IMR-90 (cell line): ENCODE results near the gene ARMC9. TPM values are rescaled to one million over a fixed set of nuclear protein-coding genes. Genes with fewer than 3 reads are reported as not detected.

Source experiments
- ATAC-seq: fragments of 200-7000 bp; cut with Tn5 transposase; 2 replicates; pipeline ENCODE4 v1.9.1; 2020; ENCODE audit warnings: low read depth, mild to moderate bottlenecking, moderate library complexity
- BruUV-seq: library from RNA; stranded (reverse); fragments of 400-500 nt; replicated peaks from 2 replicates; lab custom pipeline; 2021; lab: Mats Ljungman, UMichigan
- CTCF ChIA-PET: fragments of 300-600 bp; formaldehyde crosslinking; extraction: SDS; loops from one replicate; lab custom pipeline; 2021; ENCODE audit warnings: antibody characterized with exemption; lab: Yijun Ruan, JAX
- POLR2A ChIA-PET: fragments of 300-600 bp; sonication (Branson Sonifier 250); formaldehyde crosslinking; loops from one replicate; lab custom pipeline; 2022; ENCODE audit warnings: antibody characterized with exemption; ENCODE audit not compliant: unreplicated experiment; lab: Charles Lee
- DNase-seq: peaks from one replicate; pipeline ENCODE4 v3.0.0; 2013
- H2AFZ ChIP-seq: replicated peaks from 2 replicates; pipeline ENCODE3; 2013; ENCODE audit warnings: low read length, mild to moderate bottlenecking; ENCODE audit not compliant: poor library complexity
- H2AK5ac ChIP-seq: 2 replicates; pipeline ENCODE4 v1.6.1; 2013; ENCODE audit warnings: low read depth, low read length, inconsistent platforms
- H2AK9ac ChIP-seq: replicated peaks from 2 replicates; pipeline ENCODE3; 2013; ENCODE audit warnings: mild to moderate bottlenecking, low read depth, low read length, moderate library complexity; ENCODE audit not compliant: poor library complexity
- H2BK120ac ChIP-seq: 2 replicates; pipeline ENCODE4 v1.6.1; 2013; ENCODE audit warnings: low read depth, low read length, inconsistent platforms
- H2BK15ac ChIP-seq: 3 replicates; pipeline ENCODE4 v1.6.1; 2013; ENCODE audit warnings: low read depth, low read length, inconsistent platforms
- H2BK20ac ChIP-seq: 2 replicates; pipeline ENCODE4 v1.6.1; 2013; ENCODE audit warnings: low read depth, mild to moderate bottlenecking, inconsistent platforms, low read length, moderate library complexity
- H2BK5ac ChIP-seq: 2 replicates; pipeline ENCODE4 v1.6.1; 2013; ENCODE audit warnings: mild to moderate bottlenecking, low read depth, low read length, inconsistent platforms; ENCODE audit not compliant: poor library complexity, severe bottlenecking
- H3K14ac ChIP-seq: replicated peaks from 2 replicates; pipeline ENCODE4 v1.6.1; 2013; ENCODE audit warnings: low read depth, low read length, inconsistent platforms
- H3K18ac ChIP-seq: 2 replicates; pipeline ENCODE4 v1.6.1; 2013; ENCODE audit warnings: low read depth, low read length, control low read depth
- H3K23ac ChIP-seq: 2 replicates; pipeline ENCODE4 v1.6.1; 2013; ENCODE audit warnings: low read depth, low read length, inconsistent platforms
- H3K27ac ChIP-seq: 2 replicates; pipeline ENCODE4 v1.5.1; 2013; ENCODE audit warnings: mild to moderate bottlenecking, control low read depth, low read length; ENCODE audit not compliant: insufficient read depth
- H3K27me3 ChIP-seq: 2 replicates; pipeline ENCODE4 v1.6.1; 2013; ENCODE audit warnings: low read length; ENCODE audit not compliant: control insufficient read depth, insufficient read depth
- H3K36me3 ChIP-seq: 2 replicates; pipeline ENCODE4 v1.6.1; 2013; ENCODE audit warnings: low read length, mixed read lengths; ENCODE audit not compliant: control insufficient read depth, insufficient read depth
- H3K4ac ChIP-seq: 2 replicates; pipeline ENCODE4 v1.6.1; 2013; ENCODE audit warnings: low read depth, low read length, inconsistent platforms
- H3K4me1 ChIP-seq: 2 replicates; pipeline ENCODE4 v1.6.1; 2013; ENCODE audit warnings: low read length, mixed read lengths; ENCODE audit not compliant: control insufficient read depth, insufficient read depth
- H3K4me2 ChIP-seq: 2 replicates; pipeline ENCODE4 v1.6.1; 2013; ENCODE audit warnings: low read depth, mild to moderate bottlenecking, control low read depth, low read length, moderate library complexity
- H3K4me3 ChIP-seq: 2 replicates; pipeline ENCODE4 v1.5.1; 2013; ENCODE audit warnings: low read depth, mild to moderate bottlenecking, control low read depth, low read length, moderate library complexity; ENCODE audit not compliant: insufficient read depth
- H3K56ac ChIP-seq: 2 replicates; pipeline ENCODE4 v1.6.1; 2013; ENCODE audit warnings: low read length, inconsistent platforms; ENCODE audit not compliant: insufficient read depth; ENCODE audit errors: extremely low read depth
- H3K79me1 ChIP-seq, 2 experiments: 2 replicates each; pipeline ENCODE4 v1.6.1; 2013; ENCODE audit warnings: low read length in 2 of 2, inconsistent platforms in 1 of 2, low read depth in 1 of 2
- H3K9ac ChIP-seq: 2 replicates; pipeline ENCODE4 v1.6.1; 2013; ENCODE audit warnings: low read depth, low read length, control low read depth
- H3K9me1 ChIP-seq: 2 replicates; pipeline ENCODE4 v1.6.1; 2013; ENCODE audit warnings: low read length, inconsistent platforms; ENCODE audit not compliant: insufficient read depth
- H3K9me3 ChIP-seq: 2 replicates; pipeline ENCODE4 v1.6.1; 2013; ENCODE audit warnings: low read length; ENCODE audit not compliant: control insufficient read depth, insufficient read depth
- H4K20me1 ChIP-seq: 2 replicates; pipeline ENCODE4 v1.6.1; 2013; ENCODE audit warnings: low read length, inconsistent platforms; ENCODE audit not compliant: insufficient read depth
- H4K5ac ChIP-seq: 2 replicates; pipeline ENCODE4 v1.6.1; 2013; ENCODE audit warnings: mild to moderate bottlenecking, low read depth, low read length, control low read depth
- H4K8ac ChIP-seq, 2 experiments: 2 replicates each; pipeline ENCODE4 v1.6.1; 2013; ENCODE audit warnings: low read depth in 2 of 2, low read length in 2 of 2, control low read depth in 1 of 2, inconsistent platforms in 1 of 2
- H4K91ac ChIP-seq: 2 replicates; pipeline ENCODE4 v1.6.1; 2013; ENCODE audit warnings: low read depth, low read length, inconsistent platforms; ENCODE audit not compliant: insufficient read depth
- CHD1 ChIP-seq: IDR thresholded peaks from 2 replicates; pipeline ENCODE4 v1.6.1; 2012; ENCODE audit warnings: low read depth, low read length, improper control_type of control experiment
- ELK1 ChIP-seq: fragments of 150-350 bp; IDR thresholded peaks from 2 replicates; pipeline ENCODE4 v1.6.1; 2016; ENCODE audit warnings: low read depth, mild to moderate bottlenecking, low read length, moderate library complexity, borderline replicate concordance
- MXI1 ChIP-seq: IDR thresholded peaks from 2 replicates; pipeline ENCODE4 v1.6.1; 2012; ENCODE audit warnings: low read depth, mild to moderate bottlenecking, low read length, moderate library complexity, borderline replicate concordance
- NFE2L2 ChIP-seq: fragments of 150-350 bp; IDR thresholded peaks from 2 replicates; pipeline ENCODE4 v1.6.1; 2016; ENCODE audit warnings: low read depth, mild to moderate bottlenecking, low read length
- RAD21 ChIP-seq: IDR thresholded peaks from 2 replicates; pipeline ENCODE4 v1.6.1; 2012; ENCODE audit warnings: low read length, improper control_type of control experiment
- RCOR1 ChIP-seq: IDR thresholded peaks from 2 replicates; pipeline ENCODE4 v1.6.1; 2012; ENCODE audit warnings: mild to moderate bottlenecking, low read length, improper control_type of control experiment; ENCODE audit not compliant: insufficient replicate concordance
- USF2 ChIP-seq: fragments of 150-350 bp; IDR thresholded peaks from 2 replicates; pipeline ENCODE4 v1.6.1; 2017; ENCODE audit warnings: mild to moderate bottlenecking, antibody characterized with exemption, low read length, low read depth
- WGBS, 2 experiments: methylation state at CpG; one replicate each; pipeline versions ENCODE4 v1.1.5 to v1.1.7; 2013; ENCODE audit warnings: missing lambda C conversion rate in 2 of 2; ENCODE audit not compliant: insufficient read length in 1 of 2; ENCODE audit errors: extremely low coverage in 2 of 2; 5-methylcytosine and 5-hydroxymethylcytosine counted together
- dilution Hi-C: fragments of 300-500 bp; cut with HindIII; formaldehyde crosslinking; loops from one replicate; pipeline ENCODE4 v1.14.3; 2018; ENCODE audit warnings: low sequenced_read_pairs; ENCODE audit not compliant: unreplicated experiment
- in situ Hi-C: fragments of 300-500 bp; cut with MboI; formaldehyde crosslinking; loops from 3 replicates; pipeline ENCODE4 v1.14.3; 2019; ENCODE audit warnings: low sequenced_read_pairs, inconsistent platforms, mixed read lengths
- intact Hi-C: fragments of 100-400 bp; cut with micrococcal nuclease; formaldehyde crosslinking; loops from 2 replicates; pipeline ENCODE4 v1.10.0; 2022
- polyA plus RNA-seq, 3 experiments: library from polyadenylated mRNA; depleted of rRNA; stranded (reverse); fragments of >200 nt; gene quantifications; 2 replicates each; pipeline ENCODE4 v1.2.3, GENCODE V29; 2012; ENCODE audit warnings: low replicate concordance in 1 of 3
- total RNA-seq: library from RNA; depleted of rRNA; stranded (reverse); fragments of >200 nt; gene quantifications from 2 replicates; pipeline ENCODE4 v1.2.3, GENCODE V29; 2012

ARMC9 gene
- total and polyA plus RNA-seq, 2 of the 4 experiments (the other 2 are of a cell fraction), result 36.0 to 46.6 TPM

GRCh38 chr2:231337807-231338759 is 139.7 kb downstream of the ARMC9 start:
- intact Hi-C loops, result no loop called here
- H2AK9ac ChIP-seq, result no peak overlapping the region
- no peaks in the 10 kb centered on the region for H4K20me1 ChIP-seq
- H4K91ac ChIP-seq, result no peak overlapping the region
- H3K27ac ChIP-seq, result no peak overlapping the region
- POLR2A ChIA-PET, result no interaction called here
- H3K79me1 ChIP-seq, result 0 out of 4 replicates have a peak, but pooled peaks cover 0 to 2% of the 10 kb centered on the region in 2 experiments
- H2AK5ac ChIP-seq, result no peak overlapping the region
- ATAC-seq (no peak), DNase-seq (no peak)
- H2BK120ac ChIP-seq, result no peak overlapping the region
- TF ChIP-seq RCOR1, result no peak
- TF ChIP-seq NFE2L2, result no peak
- TF ChIP-seq CHD1, result no peak
- TF ChIP-seq USF2, result no peak
- TF ChIP-seq MXI1, result no peak
- no peak for TF ChIP-seq ELK1
- no peak for TF ChIP-seq RAD21
- no peak overlapping the region for H3K18ac ChIP-seq
- peaks cover 2% of the 10 kb centered on the region; the same call in 1 of the 2 replicates for H3K4me1 ChIP-seq
- no peak overlapping the region for H3K4ac ChIP-seq
- CTCF ChIA-PET, result interaction anchor here (0.6 kb wide), 1 partner anchor 116 kb away, joined by 3 read pairs; no protein-coding TSS in a partner anchor
- no peak overlapping the region for H3K4me2 ChIP-seq
- H2BK5ac ChIP-seq, result no peak overlapping the region
- no TSS peak for BruUV-seq
- no peak overlapping the region for H3K9ac ChIP-seq
- H3K27me3 ChIP-seq, result no peaks in the 10 kb centered on the region
- WGBS, 2 experiments, result 100% methylated on average over 1 of the region's 18 CpGs; no CpG with 5 or more reads in 1 of the 2 experiments
- H3K23ac ChIP-seq, result no peak overlapping the region
- no peak overlapping the region for H3K56ac ChIP-seq
- dilution Hi-C loops, result no loop called here
- H3K4me3 ChIP-seq, result no peak overlapping the region
- H2BK15ac ChIP-seq, result no peak overlapping the region
- no peak overlapping the region for H2BK20ac ChIP-seq
- H3K9me3 ChIP-seq, result no peaks in the 10 kb centered on the region
- H2AFZ ChIP-seq, result no peak overlapping the region
- H3K9me1 ChIP-seq, result peaks cover 8% of the 10 kb centered on the region
- H4K8ac ChIP-seq, result no peak overlapping the region
- H3K36me3 ChIP-seq, result peaks cover 26% of the 10 kb centered on the region
- in situ Hi-C loops, result no loop called here
- no peak overlapping the region for H4K5ac ChIP-seq
- no peak overlapping the region for H3K14ac ChIP-seq
